ENCODE measurements around the gene LYVE1.

LYVE1 gene

DNA sequence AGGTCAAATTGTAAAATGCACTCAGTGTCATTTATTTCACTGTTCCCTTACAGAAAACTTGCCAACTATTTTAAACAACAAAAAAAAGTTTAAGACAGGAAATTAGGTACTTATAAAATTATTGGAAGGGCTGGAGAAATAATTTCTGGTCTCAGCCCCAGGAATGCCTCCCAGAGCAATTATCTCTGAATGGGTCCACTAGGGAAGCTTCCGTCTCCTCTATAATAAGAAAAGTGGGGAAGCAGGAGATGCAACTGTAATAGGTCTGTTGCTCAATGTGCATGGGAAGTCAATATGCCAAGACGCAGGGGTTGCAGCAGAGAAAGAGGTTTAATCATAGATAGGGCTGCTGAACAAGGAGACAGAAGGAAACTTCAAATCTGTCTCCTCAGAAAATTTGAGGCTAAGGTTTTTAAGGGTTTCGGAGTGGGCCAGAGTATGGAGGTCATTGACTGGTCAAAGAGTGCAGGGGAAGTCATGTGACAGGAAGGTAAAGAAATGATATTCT, 16.6 kb downstream of the LYVE1 start:
- no peak for DNase-seq

GRCh38 chr11:10551290-10551592, 17.2 kb downstream of the LYVE1 start:
- DNase-seq = no peak

DNA sequence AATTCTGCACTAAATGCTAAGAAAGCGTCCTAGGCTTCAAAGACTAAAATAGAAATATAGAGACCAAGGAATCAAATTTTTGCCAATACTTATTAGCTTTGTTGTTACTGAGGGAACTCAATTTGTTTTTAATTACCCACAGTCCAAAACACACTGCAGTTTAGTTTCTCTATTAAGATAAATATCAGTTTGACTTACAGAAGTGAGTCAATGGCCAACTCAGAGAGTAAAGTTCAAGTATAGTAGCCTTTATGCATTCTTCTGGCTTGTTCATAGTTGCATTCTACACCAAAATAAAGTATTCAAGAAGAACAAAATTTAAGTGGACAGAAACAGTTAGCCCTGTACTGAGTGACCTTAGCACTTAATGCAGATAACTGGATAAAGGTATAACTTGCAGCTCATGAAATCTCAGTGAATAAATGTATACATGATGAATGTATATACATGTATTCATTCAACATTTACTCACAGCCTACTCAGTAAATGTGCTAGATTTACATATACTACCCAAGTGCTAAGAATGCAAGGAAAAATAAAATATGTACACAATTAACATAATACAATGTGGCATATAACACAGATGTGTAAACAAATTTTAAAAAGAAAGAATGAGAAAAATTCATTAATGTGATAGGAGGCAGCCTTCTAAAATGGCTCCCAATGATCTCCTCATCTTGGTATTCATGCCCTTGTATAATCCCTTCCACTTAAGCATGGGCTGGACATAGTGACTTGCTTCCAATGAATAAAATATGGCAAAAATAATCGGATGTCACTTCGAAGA, 17.8 kb downstream of the LYVE1 start:
- no peak for DNase-seq

GRCh38 chr11:10544491-10545465, 23.7 kb downstream of the LYVE1 start:
- no peak for DNase-seq

- no peak for DNase-seq
These were observed 24.7 kb downstream of the LYVE1 start for GRCh38 chr11:10543782-10544181.

DNA sequence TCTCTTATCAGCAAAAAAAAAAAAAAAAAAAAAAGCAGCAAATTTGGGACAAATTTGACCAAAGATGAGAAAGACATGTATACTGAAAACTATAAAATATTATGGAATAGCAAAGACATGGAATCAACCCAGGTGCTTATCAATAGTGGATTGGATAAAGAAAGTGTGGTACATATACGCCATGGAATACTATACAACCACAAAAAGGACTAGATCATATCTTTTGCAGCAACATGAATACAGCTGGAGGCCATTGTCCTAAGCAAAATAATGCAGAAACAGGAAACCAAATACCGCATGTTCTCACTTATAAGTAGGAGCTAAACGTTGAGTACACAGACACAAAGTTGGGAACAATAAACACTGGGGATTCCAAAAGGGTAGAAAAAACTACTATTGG, 25.7 kb downstream of the LYVE1 start:
- no peak for DNase-seq

DNA sequence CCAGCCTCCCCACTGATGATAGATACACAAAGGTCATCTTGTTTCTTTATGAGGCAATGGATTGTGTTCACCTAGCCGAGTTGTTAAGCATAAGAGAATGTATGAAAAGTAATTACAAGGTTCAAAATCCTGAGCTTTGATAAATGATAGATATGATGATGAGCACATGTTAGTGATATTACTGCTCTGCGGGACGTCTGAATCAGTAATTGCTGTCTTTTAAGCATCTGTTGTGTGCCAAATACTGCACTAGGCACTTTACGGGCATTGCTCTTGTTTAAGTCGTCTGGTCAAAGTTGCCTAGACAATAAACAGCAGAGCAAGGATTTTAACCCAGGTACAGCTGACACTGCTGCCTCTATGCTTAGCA, 26.9 kb downstream of the LYVE1 start:
- DNase-seq = no peak

- peak; percentile 91 for DNase-seq
These were observed 27.4 kb downstream of the LYVE1 start, which contains the start of gene RNF141 for GRCh38 chr11:10540915-10541560. RNF141 (minus strand) TSS chr11:10541187; CDS start chr11:10534158, 7,029 bp downstream.

DNA sequence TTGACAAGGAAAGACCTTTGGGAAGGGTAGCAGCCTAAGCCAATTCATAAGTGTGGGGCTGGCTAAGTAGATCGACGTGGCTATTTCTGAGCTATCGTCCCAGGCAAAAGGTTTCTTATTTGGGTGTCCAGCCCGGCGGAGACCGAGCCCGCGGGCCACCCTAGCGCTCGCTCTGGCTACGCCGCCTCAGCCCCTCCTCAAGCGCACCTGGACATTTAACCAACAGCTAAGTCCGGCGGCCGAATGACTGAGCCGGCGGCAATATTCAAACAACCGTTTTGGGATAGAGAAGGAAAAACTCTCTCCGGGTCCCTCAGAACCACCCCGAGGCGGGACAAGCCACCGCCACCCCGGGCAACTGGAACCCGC, 27.9 kb downstream of the LYVE1 start:
- no peak for DNase-seq

DNA sequence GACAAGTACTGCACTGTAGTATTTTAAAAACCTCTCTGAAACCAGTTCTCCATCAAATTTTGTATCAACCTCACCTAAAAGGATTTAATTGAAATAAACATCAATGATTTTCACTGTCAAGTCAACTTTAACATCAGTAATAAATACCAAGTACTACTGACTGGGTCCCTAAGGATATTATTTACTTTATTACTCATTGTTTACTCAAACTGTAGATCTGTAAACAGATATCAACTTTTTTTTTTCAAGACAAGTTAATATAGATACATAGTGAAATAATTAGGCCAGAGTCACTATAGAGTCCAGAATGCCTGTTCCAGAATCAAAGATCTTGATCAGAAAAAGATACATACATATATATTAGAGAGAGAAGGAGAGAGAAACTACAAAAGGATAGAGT, 29.1 kb downstream of the LYVE1 start:
- DNase-seq = no peak

DNA sequence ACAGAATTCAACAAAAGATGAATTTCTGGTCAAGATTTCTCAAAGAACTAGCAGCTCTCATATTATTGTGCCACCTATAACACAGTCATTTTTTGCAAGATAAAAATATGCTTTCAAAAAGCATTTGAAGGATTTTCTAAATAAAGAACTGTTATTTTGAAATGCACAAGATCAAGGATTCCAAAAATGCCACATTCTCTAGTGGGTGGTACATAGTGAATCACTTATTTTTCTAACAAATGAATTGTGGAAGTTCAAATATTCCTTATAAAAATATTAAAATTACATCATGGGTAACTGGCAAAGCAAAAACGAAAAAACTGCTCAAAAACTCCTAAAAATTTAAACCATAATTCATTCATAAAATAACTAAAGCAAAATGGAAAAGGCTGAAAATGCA, 29.5 kb downstream of the LYVE1 start:
- no peak for DNase-seq

DNA sequence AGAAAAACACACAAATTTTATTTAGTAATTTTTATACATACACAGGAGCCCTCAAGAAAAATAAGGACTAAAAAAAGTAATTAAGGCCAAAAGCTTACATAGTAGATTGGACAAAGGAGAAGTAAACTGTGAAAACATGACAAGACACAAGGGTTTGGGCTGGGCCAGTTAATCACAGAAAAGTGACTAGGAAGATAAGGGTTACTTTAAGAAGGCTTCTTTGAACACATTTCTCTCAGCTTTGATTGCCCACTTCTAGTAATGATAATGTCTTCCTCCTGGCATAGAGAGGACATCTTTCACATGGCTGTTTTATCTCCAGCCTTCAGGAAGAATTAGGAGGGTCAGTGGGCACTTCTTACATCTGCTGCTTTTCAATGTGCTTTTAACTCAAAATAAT, 30.9 kb downstream of the LYVE1 start:
- no peak for DNase-seq

- no peak for DNase-seq
These were observed 34.1 kb downstream of the LYVE1 start for GRCh38 chr11:10534316-10534715.

DNA sequence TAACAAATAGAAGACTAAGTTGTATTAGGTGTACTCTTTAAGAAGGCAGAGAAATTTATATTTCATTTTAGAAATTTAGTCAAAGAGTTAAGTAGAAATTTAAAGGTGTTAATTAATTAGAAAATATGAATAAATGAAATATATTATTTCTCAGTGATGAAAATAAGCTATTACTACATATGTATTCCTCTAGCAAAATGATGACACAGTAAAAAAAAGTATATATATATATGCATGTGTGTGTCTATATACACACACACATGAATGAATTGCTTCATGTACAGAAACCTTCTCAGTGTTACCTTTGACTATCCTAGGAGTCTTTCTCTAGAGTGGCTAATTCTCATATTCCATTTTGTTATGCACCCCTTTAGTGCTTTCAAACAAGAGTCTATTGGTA, 35.1 kb downstream of the LYVE1 start:
- DNase-seq = no peak

DNA sequence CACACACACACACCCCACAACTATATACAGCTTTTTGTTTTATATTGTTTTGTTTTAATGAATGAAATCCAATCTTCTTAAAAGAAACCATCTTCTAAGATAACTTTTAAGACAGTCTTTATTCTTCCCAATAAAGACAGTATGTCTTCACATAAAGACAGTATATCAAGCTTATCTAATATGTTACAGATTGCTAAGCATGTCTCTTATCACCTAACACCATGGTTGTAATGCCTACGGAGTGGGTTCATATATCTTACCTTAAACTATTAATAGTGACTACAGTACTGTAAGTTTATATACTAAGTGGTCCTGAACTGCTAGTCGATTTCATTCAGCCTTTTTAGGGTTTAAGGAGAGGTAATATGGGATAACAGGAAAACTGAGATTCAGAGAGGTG, 35.9 kb downstream of the LYVE1 start:
- no peak for DNase-seq

DNA sequence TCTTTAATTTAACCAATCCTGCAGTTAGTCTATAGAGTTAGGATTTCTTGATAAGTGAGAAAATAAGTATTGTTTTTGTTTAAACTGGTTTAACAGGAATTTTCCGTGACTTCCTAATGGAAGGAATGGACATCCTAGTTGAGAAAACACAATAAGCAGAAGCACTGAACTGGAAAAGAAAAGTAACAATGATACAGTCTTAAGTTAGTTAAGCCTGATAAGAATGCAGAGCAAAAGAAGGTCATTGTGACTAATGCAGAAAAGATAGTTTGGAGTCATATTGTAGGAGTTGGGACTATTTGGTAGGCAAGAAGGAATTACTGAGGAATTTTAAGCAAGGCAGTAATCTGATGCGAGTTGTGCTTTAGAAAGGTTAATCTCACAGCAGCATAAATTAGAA, 39.2 kb downstream of the LYVE1 start:
- DNase-seq = no peak

DNA sequence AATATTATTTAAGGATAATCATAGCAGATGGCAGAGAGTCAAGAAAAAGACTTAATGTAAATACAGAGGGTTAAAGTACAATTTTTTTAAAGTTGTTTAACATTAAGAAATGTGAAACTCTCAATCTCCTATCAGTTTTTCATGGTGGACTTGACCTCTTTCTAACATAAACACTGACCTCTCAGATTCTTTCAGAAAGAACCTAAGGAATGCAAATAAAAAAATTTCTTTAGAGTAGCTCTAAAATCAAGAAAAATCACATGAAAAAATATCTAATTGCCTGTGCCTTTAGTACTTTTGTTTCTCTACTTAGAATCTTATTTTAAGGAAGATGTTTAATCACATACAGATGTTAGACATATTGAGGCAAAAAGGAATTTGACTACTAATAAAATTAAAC, 40.3 kb downstream of the LYVE1 start:
- DNase-seq = no peak

DNA sequence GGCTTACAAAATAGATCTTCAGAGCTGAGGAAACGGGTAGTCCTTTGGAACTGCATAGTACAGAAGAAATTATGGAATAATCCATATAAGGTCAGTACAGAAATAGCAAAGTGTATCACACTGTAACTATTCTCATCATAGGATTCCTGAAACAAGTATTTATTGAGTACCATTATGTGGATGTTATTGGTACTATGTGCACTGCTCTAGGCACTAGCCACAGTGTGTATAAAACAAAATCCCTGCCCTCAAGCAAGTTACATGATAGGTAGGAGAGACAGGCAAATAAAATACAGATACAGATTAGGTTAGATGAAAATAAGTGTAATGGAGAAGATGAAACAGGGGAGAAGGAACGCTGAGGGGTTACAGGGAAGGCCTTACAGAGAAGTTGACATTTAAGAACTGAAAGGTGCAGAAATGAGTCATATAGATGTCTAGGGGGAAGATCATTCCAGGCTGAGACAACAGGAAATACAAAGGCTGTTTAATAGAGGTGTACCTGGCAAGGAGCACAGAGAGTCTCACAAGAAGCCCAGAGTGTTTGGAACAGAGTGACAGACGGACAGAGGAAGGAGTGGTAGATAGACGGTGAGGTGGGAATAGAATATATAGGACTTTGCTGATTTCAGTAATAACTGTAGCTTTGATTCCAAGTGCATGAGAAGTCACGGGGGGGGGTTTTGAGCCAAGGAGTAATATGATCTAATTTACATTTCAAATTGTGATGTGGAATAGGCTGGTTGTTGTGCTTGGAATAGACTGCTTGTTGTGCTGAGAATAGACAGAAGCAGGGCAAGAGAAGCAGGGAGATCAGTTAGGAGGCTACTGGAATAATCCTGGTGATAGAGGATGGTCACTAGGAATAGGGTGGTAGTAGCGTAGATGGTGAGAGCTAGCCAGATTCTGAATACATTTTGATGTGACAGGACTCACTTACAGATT, 41.2 kb downstream of the LYVE1 start:
- DNase-seq = no peak

- DNase-seq = no peak
These were observed 44.0 kb downstream of the LYVE1 start for GRCh38 chr11:10524471-10524870.

DNA sequence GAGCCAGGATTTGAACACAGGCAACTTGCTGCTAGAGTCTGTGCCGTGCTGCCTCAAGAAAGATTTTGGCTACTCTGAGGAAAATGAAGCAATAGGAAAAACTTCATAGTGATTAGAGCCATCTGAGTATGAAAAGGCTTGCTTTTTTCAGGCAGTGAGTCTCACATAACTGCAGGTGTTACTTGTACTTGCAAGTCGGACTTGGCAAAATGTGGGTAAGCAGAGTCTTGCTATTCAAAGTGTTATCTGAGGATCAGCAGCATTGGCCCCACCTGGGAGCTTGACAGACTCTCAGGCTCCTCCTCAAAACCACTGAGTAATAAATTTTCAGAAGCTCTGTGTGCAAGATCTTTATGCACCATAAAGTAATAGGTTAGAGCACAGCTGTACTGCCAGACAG, 45.5 kb downstream of the LYVE1 start:
- DNase-seq = no peak

DNA sequence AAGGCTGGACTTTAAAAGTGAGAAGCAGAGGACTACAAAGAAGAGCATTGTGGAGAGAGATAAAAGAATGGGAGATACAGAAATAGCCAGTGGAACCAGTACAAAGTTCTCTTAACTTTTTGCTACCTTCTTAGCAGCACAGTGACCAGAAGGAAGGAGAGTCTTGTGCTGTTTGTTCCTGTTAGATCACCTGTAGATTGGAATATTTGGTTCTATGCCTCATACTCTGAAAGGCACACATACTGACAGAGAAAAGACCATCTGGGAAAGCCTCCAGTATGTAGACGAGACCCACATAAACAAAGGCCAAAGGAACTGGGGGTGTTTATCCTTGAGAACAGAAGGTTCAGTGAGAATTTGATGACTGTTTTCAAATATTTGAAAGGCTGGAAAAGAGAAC, 46.2 kb downstream of the LYVE1 start:
- no peak for DNase-seq

GRCh38 chr11:10520562-10520961, 47.9 kb downstream of the LYVE1 start:
- DNase-seq = no peak

All from NCI-H1048 (cell line).